HG03025 (cell line): Measurements from ENCODE around the gene GALNT7.
"Not testable (repeated sequence)": the region's sequence is repeated elsewhere in the genome, so short reads cannot be mapped to it uniquely, and the experiment has no call there.

ENCODE experiments used
- ATAC-seq: cut with Tn5 transposase; IDR thresholded peaks from one replicate; pipeline ENCODE4 v1.9.1; 2021; ENCODE audit warnings: mild to moderate bottlenecking, moderate library complexity; ENCODE audit not compliant: unreplicated experiment, low FRiP score

Gene GALNT7

GRCh38 chr4:173168396-173169177 is at the start of gene GALNT7:
Gene GALNT7 (plus strand): TSS chr4:173168811. CDS start chr4:173168836, 25 bp downstream.
- peak; percentile 34 for ATAC-seq

GRCh38 chr4:173118819-173119218 is 49.8 kb upstream of the GALNT7 start:
- ATAC-seq: not testable (repeated sequence)

- ATAC-seq: no peak
Measured at GRCh38 chr4:173119818-173120217, 48.8 kb upstream of the GALNT7 start.

- ATAC-seq: peak; percentile 95
Measured at GRCh38 chr4:173121076-173121561, 47.5 kb upstream of the GALNT7 start.

GRCh38 chr4:173124209-173124865 is 44.3 kb upstream of the GALNT7 start:
- no peak for ATAC-seq

- ATAC-seq: no peak
Measured at GRCh38 chr4:173125216-173125812, 43.3 kb upstream of the GALNT7 start.

- no peak for ATAC-seq
Measured at GRCh38 chr4:173128199-173128890, 40.3 kb upstream of the GALNT7 start.

GRCh38 chr4:173130687-173131086 is 37.9 kb upstream of the GALNT7 start:
- ATAC-seq: no peak

- no peak for ATAC-seq
Measured at GRCh38 chr4:173134426-173134825, 34.2 kb upstream of the GALNT7 start.

GRCh38 chr4:173135241-173135847 is 33.3 kb upstream of the GALNT7 start:
- ATAC-seq: no peak

GRCh38 chr4:173138624-173139023 is 30.0 kb upstream of the GALNT7 start:
- no peak for ATAC-seq

- no peak for ATAC-seq
Measured at GRCh38 chr4:173139561-173139960, 29.1 kb upstream of the GALNT7 start.

GRCh38 chr4:173145131-173145530 is 23.5 kb upstream of the GALNT7 start:
- ATAC-seq: no peak

- no peak for ATAC-seq
Measured at GRCh38 chr4:173146456-173146855, 22.2 kb upstream of the GALNT7 start.

- ATAC-seq: no peak
Measured at GRCh38 chr4:173151496-173151895, 17.1 kb upstream of the GALNT7 start.

- ATAC-seq: no peak
Measured at GRCh38 chr4:173152104-173152503, 16.5 kb upstream of the GALNT7 start.

- ATAC-seq: no peak
Measured at GRCh38 chr4:173153445-173153844, 15.2 kb upstream of the GALNT7 start.

- no peak for ATAC-seq
Measured at GRCh38 chr4:173159791-173160190, 8.8 kb upstream of the GALNT7 start.

- ATAC-seq: no peak
Measured at GRCh38 chr4:173160871-173161270, 7.7 kb upstream of the GALNT7 start.

- no peak for ATAC-seq
Measured at GRCh38 chr4:173161311-173161710, 7.3 kb upstream of the GALNT7 start.
